NCI-H2081 (cell line): ENCODE results near the gene TESK2.
"Not testable (repeated sequence)": the region's sequence is repeated elsewhere in the genome, so short reads cannot be mapped to it uniquely, and the experiment has no call there.

Experiments used
- DNase-seq, 2 experiments: peaks; one replicate each; lab custom pipeline; 2025; lab: John Stamatoyannopoulos, UW

The TESK2 gene

DNA sequence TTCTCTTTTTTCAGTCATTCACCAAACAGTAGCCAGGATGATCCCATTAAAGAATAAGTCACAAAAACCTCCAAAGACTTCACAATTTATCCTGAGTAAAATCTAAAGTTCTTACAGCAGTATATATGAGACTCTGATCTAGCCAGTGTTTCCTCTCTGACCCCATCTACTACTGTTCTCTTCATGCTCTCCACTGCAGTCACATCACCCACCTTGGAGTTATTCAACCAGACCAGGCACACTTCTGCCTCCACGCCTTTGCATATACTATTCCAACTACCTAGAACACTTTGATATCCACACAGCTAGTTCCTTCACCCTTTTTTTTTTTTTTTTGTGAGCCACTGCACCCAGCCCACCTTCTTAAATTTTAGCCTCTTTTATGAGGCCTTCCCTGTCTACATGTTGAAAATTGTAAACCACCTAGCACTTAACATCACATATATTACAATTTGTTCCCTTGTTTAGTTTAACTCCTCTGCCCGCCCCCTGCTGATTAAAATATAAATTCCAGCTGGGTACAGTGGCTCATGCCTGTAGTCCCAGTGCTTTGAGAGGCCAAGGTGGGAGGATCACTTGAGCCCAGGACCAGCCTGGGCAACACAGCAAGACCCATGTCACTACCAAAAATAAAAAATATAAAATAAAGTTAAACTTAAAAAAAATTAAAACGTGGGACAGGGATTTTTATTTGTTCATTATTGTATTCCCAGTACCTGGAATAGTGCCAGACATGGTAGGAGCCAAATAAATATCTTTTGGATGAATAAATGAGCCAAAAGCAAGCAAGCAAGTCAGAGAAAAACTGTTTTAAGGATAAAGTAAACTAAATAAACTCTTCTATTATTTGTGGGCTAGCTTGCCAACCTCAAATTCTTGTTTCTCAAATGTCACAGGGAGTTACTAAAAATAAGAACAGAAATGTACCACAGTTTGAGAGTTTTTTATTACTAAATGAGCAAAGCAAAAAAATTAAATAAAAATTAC, 115.6 kb downstream of the TESK2 start:
- no peak for DNase-seq

DNA sequence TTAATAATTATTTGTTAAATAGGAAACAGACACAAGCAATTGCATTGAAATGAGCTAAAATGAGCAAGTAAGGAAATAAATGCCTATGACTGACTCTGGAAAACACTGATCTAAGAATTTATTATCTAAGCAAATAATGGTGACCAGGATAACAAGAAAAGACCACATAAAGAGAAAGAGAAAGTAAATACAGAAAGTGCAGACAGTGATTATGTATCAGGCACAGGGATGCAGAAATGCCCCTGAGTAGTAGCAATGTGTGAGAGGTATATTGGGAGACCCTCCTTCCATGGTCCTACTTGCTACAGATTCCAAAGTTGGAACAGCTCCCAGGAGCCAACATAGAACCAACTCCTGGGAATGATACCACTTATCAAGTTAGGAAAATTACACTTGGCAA, 117.4 kb downstream of the TESK2 start:
- no peak for DNase-seq

DNA sequence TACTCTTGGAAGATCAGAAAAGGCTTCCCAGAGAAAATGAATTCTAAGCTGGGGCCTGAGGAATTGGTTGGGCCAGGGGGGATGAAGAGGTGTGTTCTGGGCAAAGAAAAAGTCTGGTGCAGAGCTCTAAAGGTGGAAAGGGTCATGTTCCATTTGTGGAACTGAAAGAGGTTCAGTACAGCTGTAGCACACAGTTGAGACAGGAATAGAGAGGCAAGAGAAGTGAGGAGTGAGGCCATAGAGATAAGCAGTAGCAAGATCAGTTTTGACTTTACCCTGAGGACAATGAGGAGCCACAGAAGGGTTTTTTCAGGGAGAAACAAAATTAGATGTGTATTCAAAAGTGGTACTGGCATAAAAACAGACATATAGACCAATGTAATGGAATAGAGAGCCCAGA, 120.4 kb downstream of the TESK2 start:
- no peak for DNase-seq

DNA sequence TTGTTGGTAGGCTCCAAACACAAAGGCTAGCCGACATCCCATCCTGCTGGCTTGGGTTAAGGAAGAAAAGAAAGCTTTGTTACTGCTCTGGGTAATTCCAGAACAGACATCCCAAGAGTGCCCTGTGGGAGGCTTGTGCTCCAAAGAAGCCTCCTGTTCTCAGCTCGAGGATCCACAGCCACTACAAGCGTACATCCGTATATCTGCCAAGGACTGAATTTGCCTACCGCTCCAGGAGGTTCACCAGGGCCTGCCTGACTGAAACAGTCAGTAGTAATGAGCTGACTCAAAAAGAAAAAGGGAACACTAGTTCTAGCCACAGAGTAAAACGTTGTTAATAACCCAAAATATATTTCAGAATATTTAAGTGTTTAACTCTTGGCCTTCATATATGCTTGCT, 125.9 kb downstream of the TESK2 start:
- DNase-seq = no peak

DNA sequence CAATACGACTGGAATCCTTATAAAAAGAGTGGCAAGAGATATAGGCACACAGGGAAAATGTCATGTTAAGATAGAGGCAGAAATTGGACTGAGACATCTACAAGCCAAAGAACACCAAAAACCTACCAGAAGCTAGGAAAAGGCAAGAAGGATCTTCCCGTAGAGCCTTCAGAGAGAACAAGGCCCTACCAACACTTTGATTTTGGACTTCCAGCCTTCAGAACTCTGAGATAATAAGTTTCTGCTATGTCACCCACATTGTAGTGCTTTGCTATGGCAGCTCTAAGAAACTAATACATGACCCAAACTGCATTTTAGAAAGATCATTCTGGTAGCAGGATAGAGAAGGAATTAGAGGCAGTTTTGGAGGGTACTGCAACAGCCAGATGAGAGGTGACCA, 126.7 kb downstream of the TESK2 start:
- no peak for DNase-seq

DNA sequence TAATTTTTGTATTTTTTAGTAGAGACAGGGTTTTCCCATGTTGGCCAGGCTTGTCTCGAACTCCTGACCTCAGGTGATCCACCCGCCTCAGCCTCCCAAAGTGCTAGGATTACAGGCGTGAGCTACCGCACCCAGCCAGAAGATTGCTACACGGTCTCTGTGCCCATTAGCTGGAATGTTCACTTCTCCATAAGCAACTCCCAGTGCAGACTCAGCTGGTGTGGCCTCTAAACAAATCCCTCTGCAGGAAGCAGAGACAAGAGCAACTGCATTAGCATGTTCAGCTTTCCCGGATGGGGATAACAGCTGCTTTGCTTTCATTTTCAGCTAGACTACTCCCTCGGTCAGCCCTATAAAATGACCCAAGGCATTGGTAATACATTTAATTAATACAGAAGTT, 130.0 kb downstream of the TESK2 start:
- DNase-seq = not testable (repeated sequence)

DNA sequence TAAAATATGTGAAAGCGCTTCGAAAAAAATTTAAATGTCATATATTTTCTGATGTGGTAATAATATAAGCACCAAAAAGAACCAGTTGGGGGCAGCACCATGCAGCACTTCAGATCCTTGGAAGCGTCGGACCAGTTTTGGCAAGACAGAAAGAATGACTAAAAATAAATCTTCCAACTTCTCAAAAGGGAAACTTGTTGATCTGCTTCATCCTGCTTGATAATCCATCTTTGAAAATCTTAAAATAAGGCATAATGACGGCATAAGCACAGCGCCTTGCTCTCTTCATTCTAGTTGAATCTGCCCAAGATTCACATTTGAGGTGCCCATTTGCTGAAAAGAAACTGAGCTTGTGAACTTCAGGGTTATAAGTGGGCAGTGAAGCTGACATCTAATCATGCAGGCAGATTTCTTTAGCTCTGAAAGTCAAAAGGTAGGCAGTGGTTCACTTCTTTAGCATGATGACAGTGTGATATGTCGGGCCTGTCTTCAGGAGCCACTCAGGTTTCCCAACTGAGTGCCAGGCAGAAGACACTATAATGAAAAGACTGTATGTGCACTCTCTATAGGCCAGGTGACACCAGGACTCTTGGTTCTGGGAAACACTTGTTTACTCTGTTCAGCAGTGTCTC, 131.0 kb downstream of the TESK2 start:
- DNase-seq = peak; percentile 56 to 65

DNA sequence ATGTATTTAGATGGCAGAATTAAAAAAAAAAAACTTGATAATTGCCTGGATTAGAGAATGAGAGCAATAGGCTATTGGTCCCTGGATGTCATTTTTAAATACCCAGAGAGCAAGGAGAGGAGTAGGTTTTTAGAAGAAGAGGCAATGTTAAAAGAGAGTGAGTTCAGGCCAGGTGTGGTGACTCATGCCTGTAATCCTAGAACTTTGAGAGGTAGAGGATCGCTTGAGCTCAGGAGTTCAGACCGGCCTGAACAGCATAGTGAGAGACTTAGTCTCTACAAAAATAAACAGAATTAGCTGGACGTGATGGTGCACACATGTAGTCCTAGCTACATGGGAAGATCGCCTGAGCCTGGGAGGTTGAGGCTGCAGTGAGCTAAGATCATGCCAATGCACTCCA, 134.8 kb downstream of the TESK2 start:
- no peak for DNase-seq

DNA sequence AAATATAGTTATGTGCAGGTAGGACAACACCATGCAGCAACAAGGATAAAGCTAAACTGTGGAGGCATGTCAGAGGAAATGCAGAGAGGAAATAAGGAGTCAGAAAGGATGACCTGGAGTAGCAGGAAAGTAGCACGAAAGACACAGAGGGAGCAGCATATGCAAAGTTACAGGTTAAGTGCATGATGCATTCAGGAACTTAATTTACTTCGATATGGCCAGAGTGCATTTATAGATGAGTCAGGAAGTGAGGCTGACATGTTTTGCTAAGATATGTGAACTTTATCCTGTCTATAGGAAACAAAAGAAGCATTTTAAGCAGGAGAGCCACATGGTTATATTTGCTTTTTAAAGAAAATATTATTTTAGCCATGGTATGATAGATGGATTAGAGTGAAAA, 135.3 kb downstream of the TESK2 start:
- DNase-seq = no peak

DNA sequence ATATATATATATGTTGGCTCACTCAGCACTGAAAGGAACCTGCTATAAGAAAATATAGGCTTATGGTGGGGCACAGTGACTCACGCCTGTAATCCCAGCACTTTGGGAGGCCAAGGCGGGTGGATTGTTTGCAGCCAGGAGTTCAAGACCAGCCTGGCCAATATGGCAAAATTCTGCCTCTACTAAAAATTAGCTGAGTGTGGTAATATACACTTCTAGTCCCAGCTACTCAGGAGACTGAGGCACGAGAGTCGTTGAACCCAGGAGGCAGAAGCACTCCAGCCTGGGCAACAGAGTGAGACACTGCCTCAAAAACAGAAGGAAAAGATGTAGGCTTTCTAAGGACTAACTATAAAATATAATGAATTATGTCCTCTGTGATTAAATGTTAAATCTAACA, 136.1 kb downstream of the TESK2 start:
- no peak for DNase-seq

DNA sequence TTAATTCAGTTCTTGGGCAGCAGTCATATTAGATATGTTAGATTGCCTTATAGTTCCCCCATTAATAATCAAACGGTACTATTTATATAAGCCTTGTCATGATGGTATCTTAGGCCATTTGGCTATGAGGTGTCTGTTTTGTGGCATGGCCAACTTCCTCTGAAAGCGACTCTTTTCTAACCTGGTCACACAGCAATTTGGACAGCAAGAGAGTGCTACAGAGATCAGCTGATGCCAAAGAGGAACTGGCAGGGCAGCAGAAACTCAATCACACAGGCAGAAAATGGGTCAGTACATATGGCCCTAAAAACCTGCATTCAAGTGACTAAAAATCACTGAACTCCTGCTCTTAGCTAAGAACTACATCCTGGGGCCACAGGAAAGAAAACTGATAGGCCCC, 137.3 kb downstream of the TESK2 start:
- DNase-seq = no peak

DNA sequence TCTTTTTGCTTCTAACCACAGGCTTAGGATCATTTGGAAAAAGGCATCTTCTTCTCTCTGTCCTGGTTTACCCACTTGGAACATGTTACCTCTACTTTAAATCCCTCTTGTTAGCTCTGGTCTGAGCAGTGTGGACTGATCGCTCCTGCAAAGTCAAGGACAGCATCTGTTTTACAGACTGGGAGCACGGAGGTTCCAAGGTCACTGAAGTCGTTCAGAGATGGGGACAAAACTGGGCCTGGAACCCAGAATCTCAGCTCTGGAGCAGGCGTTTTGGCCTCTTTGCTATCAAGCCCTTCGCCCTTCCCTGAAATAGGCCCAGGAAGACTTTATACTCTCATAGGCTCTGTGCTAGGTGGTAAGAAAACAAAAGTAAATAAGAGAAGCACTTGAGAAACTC, 139.5 kb downstream of the TESK2 start:
- no peak for DNase-seq

DNA sequence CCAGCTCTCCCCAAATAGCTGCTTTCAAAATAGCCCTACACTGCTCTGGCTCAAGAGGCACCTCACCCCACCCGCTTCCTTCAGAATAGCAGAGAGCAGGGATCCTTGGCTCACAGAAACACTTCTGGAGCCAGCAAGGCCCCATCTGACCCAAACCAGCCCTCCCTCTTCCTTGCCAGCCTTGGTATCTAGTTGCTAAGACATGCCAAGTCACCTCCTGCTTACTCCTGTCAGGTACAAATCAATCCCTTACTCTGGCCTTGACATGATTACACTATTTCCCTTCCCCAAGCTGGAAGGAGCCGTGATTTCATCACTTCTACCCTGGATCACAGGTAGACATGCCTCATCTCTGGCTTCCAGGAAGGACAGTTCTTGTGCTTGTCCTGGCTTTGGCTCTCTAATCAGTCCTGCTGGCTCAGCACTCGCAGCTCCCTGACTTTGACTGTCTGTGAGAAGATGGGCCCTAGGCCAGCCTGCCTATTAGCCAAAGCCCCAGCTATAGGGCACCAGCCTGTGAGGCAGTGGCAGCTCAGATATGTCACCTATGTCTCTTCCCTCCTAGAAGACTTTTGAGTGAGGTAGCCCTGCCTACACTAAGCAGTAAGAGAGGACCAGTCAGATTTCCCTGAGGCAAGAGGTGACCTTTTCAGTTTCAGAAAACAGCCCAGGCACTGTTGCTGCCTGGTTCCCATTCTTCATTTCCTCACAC, 141.8 kb downstream of the TESK2 start:
- no peak for DNase-seq

DNA sequence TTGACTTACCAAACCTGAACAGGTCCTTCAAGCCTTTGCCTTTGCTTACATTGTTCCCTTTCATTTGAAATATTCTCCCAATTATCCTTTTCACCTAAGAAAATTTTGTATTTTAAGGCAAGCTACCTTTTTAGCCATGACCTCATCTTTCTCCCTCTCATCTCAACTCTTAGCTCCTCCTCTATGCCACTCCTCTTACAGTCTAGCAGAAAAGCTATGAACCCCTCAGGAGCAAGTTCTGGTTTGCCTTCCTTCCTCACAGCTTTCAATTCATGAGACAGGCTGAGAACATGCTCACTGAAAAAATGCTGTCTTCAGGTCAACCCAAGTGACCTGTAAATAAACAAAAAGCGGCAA, 142.4 kb downstream of the TESK2 start:
- no peak for DNase-seq

DNA sequence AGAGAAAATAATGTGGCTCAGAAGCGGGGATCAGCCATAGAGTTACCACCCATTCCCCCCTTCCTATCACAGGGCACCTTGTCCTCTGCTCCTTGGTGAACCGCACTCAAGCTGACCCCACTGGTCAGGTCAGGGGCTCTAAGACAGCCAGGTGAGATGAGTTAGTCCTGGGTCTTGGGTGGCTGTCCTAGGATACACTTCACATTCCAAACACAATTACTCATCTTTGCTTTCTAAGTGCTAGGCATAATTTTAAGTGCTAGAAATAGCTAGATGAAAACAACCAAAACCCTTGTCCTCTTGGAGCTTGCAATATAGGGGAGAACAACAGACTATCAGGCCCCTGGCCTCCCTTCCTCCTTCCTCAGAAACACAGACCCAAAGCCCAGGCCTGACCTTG, 142.9 kb downstream of the TESK2 start:
- DNase-seq = no peak

DNA sequence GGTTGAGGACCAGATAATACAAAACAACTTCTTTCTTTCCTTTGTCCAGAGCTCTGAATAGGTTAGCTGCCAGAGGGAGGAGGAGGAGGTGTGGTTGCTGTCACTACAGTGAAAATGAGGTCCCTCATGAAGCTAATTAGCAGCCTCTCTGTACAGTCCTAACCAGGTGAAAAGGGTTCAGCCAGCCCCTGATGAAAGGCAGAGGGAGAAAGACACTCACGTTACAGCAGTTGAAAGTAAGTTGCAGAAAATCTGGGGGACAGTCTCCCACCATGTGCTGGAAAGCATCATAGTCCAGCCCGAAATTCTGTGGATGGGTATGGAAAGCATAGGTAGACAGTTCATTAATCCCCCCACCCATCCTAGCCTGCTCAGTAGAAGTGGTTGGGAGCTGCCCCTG, 144.5 kb downstream of the TESK2 start:
- DNase-seq = no peak

DNA sequence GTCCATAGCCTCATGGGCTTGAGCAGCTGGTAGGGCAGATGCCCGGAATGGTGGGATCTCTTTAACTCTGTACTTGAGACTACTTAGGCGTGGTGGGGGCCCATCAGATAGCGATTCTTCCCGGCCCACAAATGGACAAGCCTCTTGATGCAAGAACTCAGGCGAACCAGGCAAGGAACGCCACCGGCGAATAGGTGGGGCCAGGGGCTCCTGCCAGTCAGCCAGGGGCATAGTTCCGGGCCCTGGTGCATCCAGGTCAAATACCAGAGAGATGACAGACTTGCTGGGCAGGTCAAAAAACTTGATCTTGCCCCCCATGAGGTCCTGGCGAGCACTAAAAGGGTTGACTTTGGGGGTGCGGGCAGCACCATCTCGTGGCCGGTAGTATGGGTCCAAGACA, 145.9 kb downstream of the TESK2 start:
- no peak for DNase-seq

DNA sequence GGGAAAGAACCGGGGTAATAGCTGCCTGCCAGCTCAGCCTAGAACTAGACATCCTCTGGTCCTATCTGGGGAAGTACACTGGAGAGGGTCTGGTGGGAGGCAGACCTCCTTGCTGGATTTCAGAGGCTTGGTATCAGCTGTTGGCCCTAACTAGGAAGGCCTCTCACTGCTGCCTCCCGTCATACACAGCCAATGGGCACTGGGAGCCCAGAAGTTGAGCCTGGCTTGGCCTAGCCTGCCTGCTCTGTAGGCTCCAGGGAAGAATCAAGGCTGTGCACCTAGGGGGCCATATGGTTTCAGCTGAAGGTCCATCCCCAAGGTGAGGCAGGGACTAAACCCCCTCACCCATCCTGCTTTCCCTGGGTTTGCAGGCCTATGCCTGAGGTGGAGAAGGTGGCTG, 146.5 kb downstream of the TESK2 start:
- DNase-seq = no peak

DNA sequence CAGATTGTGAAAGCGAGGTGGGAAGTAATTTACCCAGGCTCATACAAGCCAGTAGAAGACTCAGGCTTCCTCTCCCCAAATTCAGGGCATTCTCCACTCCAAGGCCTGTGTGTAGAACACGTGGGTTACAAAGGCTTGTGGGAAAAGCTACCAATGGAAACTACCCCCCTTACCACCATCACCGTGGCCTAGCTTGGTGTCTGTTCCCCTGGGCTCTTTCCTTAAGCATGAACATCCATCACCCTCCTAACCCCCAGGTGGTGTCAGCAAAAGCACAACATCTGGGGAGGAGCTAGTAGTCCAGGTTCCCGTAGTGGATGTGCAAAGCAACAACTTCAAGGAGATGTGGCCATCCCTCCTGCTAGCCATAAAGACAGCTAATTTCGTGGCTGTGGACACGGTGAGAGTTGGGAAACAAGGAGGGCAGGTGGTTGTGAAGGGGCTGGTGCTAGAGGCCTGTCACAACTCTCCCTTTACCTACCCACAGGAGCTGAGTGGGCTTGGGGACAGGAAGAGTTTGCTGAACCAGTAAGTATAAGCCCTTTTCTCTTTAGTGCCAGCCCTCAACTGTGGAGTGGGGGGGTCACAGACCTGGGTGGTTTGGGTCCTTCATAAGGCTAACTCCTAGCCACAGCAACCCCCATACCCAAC, 150.0 kb downstream of the TESK2 start:
- peak; percentile 19 to 57 for DNase-seq

DNA sequence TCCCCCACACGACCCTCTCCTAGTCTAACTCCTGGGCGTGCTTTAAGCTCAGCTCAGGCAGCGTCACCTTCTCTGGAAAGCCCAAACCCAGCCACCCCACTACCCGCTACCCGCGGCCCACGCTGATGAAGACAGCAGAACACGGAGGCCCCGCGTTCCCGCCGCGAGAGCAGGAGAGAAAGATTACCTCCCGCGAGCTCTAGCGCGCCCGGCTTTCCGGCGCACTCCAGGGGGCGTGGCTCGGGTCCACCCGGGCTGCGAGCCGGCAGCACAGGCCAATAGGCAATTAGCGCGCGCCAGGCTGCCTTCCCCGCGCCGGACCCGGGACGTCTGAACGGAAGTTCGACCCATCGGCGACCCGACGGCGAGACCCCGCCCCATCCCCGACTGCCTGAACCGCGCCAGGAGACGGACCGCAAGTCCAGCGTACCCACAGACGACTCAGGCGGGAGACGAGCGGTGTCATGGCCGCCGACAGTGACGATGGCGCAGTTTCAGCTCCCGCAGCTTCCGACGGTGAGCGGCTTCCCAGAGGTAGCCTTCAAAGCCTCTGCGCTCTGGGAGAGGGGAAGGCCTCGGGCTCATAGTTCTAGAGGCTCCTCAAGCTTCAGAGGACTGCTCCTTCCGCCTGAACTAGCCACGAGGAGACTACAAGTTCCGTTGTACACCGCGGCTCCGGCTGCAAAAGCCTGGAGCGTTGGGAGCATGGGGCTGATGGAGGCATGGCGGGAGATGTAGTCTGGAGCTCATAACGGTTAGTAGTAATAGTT, 151.0 kb downstream of the TESK2 start, which contains the start of the genes MUTYH and TOE1:
Gene MUTYH (minus strand): TSS at position 652 of the 770 bp plus-strand sequence. CDS start 5,935 bp downstream, outside the sequence.
Gene TOE1 (plus strand): TSS at position 382 of the 770 bp plus-strand sequence. CDS start 83 bp downstream, at position 465.
- DNase-seq = peak; percentile 94 to 97

DNA sequence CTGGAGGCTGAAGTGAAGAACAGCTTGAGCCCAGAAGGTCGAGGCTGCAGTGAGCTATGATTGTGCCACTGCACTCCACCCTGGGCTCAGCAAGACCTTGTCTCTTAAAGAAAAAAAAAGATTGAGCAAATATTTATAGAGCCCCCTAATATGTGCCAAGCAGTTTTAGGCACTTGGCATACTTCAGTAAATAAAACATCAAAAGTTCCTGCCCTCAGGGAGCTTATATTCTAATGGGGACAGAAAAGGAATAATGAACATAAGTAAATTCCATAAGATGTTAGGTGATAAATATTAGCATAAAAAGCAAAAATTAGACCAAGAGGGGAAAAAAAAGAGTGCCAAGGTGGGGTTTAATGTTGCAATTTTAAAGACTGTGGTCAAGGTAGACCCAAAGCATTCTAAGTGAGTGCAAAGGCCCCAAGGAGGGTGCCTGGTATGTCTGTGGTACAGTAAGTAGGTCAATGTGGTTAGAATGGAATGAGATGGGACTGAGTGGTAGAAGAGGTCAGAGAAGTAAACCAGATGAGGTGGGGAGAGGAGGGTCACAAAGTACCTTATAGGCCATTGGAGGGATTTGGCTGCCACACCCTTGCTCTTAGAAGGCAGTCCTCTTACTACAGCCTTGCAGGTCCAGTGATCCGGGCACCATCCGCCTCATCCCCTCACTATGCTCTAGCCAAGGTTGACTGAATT, 153.2 kb downstream of the TESK2 start:
- no peak for DNase-seq
